Astrocyte (in vitro differentiated cells and primary cell): ENCODE results near the gene TRDN. TPM values are rescaled to one million over a fixed set of nuclear protein-coding genes. Genes with fewer than 3 reads are reported as not detected.

Experiments
- DNase-seq: peaks from one replicate; pipeline ENCODE4 v3.0.0-alpha.2; 2010; ENCODE audit warnings: low read depth
- FAIRE-seq: peaks from 2 replicates; lab custom pipeline; 2011; peaks lifted over from hg19 to GRCh38; lab: Jason Lieb, UNC
- H2AFZ ChIP-seq: 2 replicates; pipeline ENCODE4 v1.6.0; 2012; ENCODE audit warnings: low read depth, low read length, inconsistent platforms
- H3K27ac ChIP-seq: 2 replicates; pipeline ENCODE4 v1.5.1; 2011; ENCODE audit warnings: low read depth, low read length, inconsistent platforms
- H3K27me3 ChIP-seq: 2 replicates; pipeline ENCODE4 v1.6.0; 2011; ENCODE audit warnings: low read length, inconsistent platforms; ENCODE audit not compliant: insufficient read depth
- H3K36me3 ChIP-seq: 2 replicates; pipeline ENCODE4 v1.5.1; 2011; ENCODE audit warnings: low read length, inconsistent platforms; ENCODE audit not compliant: insufficient read depth
- H3K4me1 ChIP-seq: 2 replicates; pipeline ENCODE4 v1.5.1; 2011; ENCODE audit warnings: low read length, inconsistent platforms; ENCODE audit not compliant: insufficient read depth
- H3K4me2 ChIP-seq: 2 replicates; pipeline ENCODE4 v1.6.0; 2012; ENCODE audit warnings: low read length, inconsistent platforms
- H3K4me3 ChIP-seq: 2 replicates; pipeline ENCODE4 v1.5.1; 2011; ENCODE audit warnings: low read depth, mild to moderate bottlenecking, low read length, inconsistent platforms; ENCODE audit not compliant: insufficient read depth
- H3K79me2 ChIP-seq: 2 replicates; pipeline ENCODE4 v1.6.0; 2012; ENCODE audit warnings: mild to moderate bottlenecking, low read length, inconsistent platforms; ENCODE audit not compliant: insufficient read depth
- H3K9ac ChIP-seq: 2 replicates; pipeline ENCODE4 v1.6.0; 2012; ENCODE audit warnings: mild to moderate bottlenecking, low read length, inconsistent platforms
- H3K9me3 ChIP-seq: 2 replicates; pipeline ENCODE4 v1.5.1; 2012; ENCODE audit warnings: low read depth, mild to moderate bottlenecking, low read length, inconsistent platforms; ENCODE audit not compliant: insufficient read depth
- H4K20me1 ChIP-seq: 2 replicates; pipeline ENCODE4 v1.6.0; 2012; ENCODE audit warnings: low read length, inconsistent platforms; ENCODE audit not compliant: insufficient read depth
- H3K27ac Mint-ChIP-seq: one replicate; pipeline ENCODE4 v1.8.0; 2021; ENCODE audit warnings: mild to moderate bottlenecking, mixed read lengths; ENCODE audit not compliant: unreplicated experiment
- H3K27me3 Mint-ChIP-seq: one replicate; pipeline ENCODE4 v1.8.0; 2021; ENCODE audit warnings: low read depth, mixed read lengths; ENCODE audit not compliant: unreplicated experiment
- H3K36me3 Mint-ChIP-seq: one replicate; pipeline ENCODE4 v1.8.0; 2021; ENCODE audit warnings: low read depth, mixed read lengths; ENCODE audit not compliant: unreplicated experiment
- H3K4me1 Mint-ChIP-seq: one replicate; pipeline ENCODE4 v1.8.0; 2021; ENCODE audit warnings: low read depth, mixed read lengths; ENCODE audit not compliant: unreplicated experiment
- H3K4me3 Mint-ChIP-seq: one replicate; pipeline ENCODE4 v1.8.0; 2021; ENCODE audit warnings: mild to moderate bottlenecking, moderate library complexity, mixed read lengths; ENCODE audit not compliant: unreplicated experiment
- H3K9me3 Mint-ChIP-seq: one replicate; pipeline ENCODE4 v1.8.0; 2021; ENCODE audit warnings: mild to moderate bottlenecking, mixed read lengths; ENCODE audit not compliant: unreplicated experiment
- EZH2 ChIP-seq: IDR thresholded peaks from 2 replicates; pipeline ENCODE4 v1.6.1; 2012; ENCODE audit warnings: mild to moderate bottlenecking, low read length, inconsistent platforms; ENCODE audit not compliant: insufficient read depth
- total RNA-seq: library from RNA; stranded (reverse); gene quantifications from 2 replicates; pipeline ENCODE4 v1.2.1, GENCODE V29; 2021
- TF ChIP-seq, protein P1 (sequence below): IDR thresholded peaks from 2 replicates; pipeline ENCODE4 v1.5.1; 2011; ENCODE audit warnings: low read depth, mild to moderate bottlenecking, inconsistent platforms, low read length, moderate library complexity; ENCODE audit not compliant: insufficient read depth

TRDN gene
- total RNA-seq, 1 donor from 2014 or later = not detected

DNA sequence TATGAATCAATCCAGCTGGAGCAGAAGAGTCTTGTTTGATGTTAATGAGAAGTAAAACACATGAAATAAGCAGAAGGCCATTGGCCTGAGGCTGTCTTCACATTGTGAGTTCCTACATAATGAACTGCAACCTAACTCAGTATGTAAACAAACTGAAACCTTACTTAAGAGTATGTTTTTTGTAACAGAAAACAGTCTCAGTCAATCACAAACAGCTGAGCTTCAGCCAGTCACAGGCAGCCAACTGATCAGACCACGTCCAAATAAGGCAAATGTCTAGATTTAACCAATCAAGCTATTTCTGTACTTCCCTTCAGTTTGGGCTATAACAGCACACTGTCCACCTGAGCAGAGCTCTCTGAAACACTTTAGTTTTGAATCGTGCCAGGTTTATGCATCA, 234.7 kb downstream of the TRDN start:
- Histone ChIP-seq H4K20me1 (no peaks in the 10 kb centered on the region), H3K36me3 (no peaks in the 10 kb centered on the region), H3K27ac (no peak overlapping the region), H3K4me2 (no peak overlapping the region), H3K27me3 (no peaks in the 10 kb centered on the region), H3K9ac (no peak overlapping the region), H3K4me1 (no peaks in the 10 kb centered on the region), H3K79me2 (no peaks in the 10 kb centered on the region), H3K4me3 (no peak overlapping the region), H2AFZ (no peak overlapping the region), H3K9me3 (no peaks in the 10 kb centered on the region)
- H3K27me3 Mint-ChIP-seq = no peaks in the 10 kb centered on the region
- H3K9me3 Mint-ChIP-seq = no peaks in the 10 kb centered on the region
- no peaks in the 10 kb centered on the region for H3K36me3 Mint-ChIP-seq
- DNase-seq (no peak), FAIRE-seq (no peak)
- H3K27ac Mint-ChIP-seq = no peak overlapping the region
- no peak overlapping the region for H3K4me3 Mint-ChIP-seq
- H3K4me1 Mint-ChIP-seq = no peaks in the 10 kb centered on the region
- TF ChIP-seq EZH2 = no peak
- TF ChIP-seq, protein P1, sequence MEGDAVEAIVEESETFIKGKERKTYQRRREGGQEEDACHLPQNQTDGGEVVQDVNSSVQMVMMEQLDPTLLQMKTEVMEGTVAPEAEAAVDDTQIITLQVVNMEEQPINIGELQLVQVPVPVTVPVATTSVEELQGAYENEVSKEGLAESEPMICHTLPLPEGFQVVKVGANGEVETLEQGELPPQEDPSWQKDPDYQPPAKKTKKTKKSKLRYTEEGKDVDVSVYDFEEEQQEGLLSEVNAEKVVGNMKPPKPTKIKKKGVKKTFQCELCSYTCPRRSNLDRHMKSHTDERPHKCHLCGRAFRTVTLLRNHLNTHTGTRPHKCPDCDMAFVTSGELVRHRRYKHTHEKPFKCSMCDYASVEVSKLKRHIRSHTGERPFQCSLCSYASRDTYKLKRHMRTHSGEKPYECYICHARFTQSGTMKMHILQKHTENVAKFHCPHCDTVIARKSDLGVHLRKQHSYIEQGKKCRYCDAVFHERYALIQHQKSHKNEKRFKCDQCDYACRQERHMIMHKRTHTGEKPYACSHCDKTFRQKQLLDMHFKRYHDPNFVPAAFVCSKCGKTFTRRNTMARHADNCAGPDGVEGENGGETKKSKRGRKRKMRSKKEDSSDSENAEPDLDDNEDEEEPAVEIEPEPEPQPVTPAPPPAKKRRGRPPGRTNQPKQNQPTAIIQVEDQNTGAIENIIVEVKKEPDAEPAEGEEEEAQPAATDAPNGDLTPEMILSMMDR = no peak

DNA sequence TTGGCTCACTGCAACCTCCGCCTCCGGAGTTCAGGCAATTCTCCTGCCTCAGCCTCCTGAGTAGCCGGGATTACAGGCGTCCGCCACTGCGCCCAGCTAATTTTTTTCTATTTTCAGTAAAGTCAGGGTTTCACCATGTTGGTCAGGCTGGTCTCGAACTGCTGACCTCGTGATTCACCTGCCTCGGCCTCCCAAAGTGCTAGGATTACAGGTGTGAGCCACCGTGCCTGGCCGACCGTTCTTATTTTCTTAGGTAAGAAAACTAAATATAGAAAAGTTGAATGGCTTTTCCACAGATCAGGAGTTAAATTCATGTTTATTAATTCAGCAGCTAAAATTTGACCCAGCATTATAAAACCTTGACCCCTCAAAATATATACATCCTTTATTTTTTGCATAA, 238.7 kb downstream of the TRDN start:
- no peak overlapping the region for H3K27ac Mint-ChIP-seq
- H3K27me3 Mint-ChIP-seq = no peaks in the 10 kb centered on the region
- no peaks in the 10 kb centered on the region for H3K4me1 ChIP-seq
- H3K27ac ChIP-seq = no peak overlapping the region
- no peak overlapping the region for H2AFZ ChIP-seq
- H3K4me2 ChIP-seq = no peak overlapping the region
- H3K4me1 Mint-ChIP-seq = no peaks in the 10 kb centered on the region
- FAIRE-seq (no peak), DNase-seq (no peak)
- no peaks in the 10 kb centered on the region for H3K36me3 Mint-ChIP-seq
- no peaks in the 10 kb centered on the region for H4K20me1 ChIP-seq
- H3K36me3 ChIP-seq = no peaks in the 10 kb centered on the region
- H3K9me3 ChIP-seq = no peaks in the 10 kb centered on the region
- no peaks in the 10 kb centered on the region for H3K9me3 Mint-ChIP-seq
- H3K27me3 ChIP-seq = no peaks in the 10 kb centered on the region
- H3K4me3 Mint-ChIP-seq = no peak overlapping the region
- TF ChIP-seq EZH2 = no peak
- TF ChIP-seq, protein P1 = no peak
- H3K9ac ChIP-seq = no peak overlapping the region
- H3K4me3 ChIP-seq = no peak overlapping the region
- no peaks in the 10 kb centered on the region for H3K79me2 ChIP-seq

DNA sequence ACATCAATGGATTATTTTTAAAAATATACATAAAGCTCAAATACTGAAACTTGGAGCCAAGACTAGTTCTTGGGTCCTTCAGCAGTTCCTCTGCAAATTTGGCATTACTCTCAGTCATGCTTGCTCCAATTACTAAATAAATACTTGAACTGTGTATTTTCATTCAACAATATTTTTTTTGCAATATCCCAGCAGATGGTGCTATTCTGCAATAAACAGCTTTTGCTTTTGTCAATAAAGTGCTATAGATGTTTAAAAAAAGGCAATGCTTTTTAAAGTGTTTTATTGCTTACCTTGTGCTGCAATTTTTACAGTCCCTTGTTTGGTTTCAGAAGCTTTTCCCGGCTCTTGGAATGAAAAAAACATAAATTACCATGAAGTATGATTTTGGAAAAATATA, 243.4 kb downstream of the TRDN start:
- Histone ChIP-seq H3K9me3 (no peaks in the 10 kb centered on the region), H3K27me3 (no peaks in the 10 kb centered on the region), H3K36me3 (no peaks in the 10 kb centered on the region), H4K20me1 (no peaks in the 10 kb centered on the region), H2AFZ (no peak overlapping the region), H3K9ac (no peak overlapping the region), H3K4me2 (no peak overlapping the region), H3K4me1 (no peaks in the 10 kb centered on the region), H3K79me2 (no peaks in the 10 kb centered on the region), H3K27ac (no peak overlapping the region), H3K4me3 (no peak overlapping the region)
- no peaks in the 10 kb centered on the region for H3K4me1 Mint-ChIP-seq
- no peak overlapping the region for H3K4me3 Mint-ChIP-seq
- no peak for FAIRE-seq
- DNase-seq = no peak
- TF ChIP-seq, protein P1 = peak; percentile 12
- no peak for TF ChIP-seq EZH2
- H3K9me3 Mint-ChIP-seq = no peaks in the 10 kb centered on the region
- no peaks in the 10 kb centered on the region for H3K36me3 Mint-ChIP-seq
- H3K27ac Mint-ChIP-seq = no peak overlapping the region
- no peaks in the 10 kb centered on the region for H3K27me3 Mint-ChIP-seq
